ENCODE data around the gene FAU. TPM values are rescaled to one million over a fixed set of nuclear protein-coding genes. Genes with fewer than 3 reads are reported as not detected.

Gene FAU
- total and polyA plus RNA-seq, 10 of the 15 experiments (the other 5 are each of a cell fraction or from before 2014, with no cell fraction given) = 332 to 1,347 (median 990) TPM

DNA sequence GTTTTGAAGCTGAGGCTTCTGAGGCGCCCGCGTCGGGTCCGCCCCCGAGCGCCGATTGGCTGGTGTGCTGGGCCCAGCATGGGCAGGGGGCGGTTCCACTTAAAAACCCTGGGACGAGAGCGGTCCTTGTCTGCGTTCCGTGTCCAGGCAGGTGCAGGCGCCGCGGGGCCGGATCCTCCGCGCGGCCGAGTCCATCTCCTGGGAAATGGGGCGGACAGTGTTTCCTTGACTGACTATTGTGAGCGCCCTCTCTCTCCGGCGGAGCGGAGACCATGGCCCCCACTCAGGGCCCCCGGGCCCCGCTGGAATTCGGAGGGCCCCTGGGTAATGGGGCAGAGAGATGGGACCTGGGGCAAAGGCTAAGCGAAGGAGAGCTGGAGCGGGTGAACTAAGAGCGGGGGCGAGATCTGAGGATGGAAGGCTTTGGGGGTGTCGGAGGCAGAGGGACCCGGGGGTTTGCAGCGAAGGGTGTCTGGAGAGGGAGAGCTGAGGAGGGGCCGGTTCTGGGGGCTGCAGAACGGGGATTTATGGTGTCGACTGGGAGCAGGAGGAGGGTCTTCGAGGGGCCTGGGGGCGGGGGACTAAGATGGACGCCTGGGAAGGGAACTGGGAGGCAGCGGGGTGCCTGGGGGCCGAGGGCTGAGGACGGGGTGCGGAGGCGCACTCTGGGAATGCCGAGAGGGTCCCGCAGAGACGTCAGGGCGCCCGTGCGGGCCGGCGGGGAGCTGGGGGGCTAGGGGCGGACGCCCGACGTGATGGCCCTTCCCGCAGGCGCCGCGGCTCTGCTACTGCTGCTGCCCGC, 10.0 kb downstream of the FAU start, which contains the start of gene TM7SF2 (continued):
- TF ChIP-seq SUZ12 (IDR thresholded peaks at IDR 0.05; ENCODE audit: unreplicated experiment) (no peak), RAD21 (IDR thresholded peaks at IDR 0.05; ENCODE audit: insufficient read depth, low read depth, low read length) (no peak), RFX5 (IDR thresholded peaks at IDR 0.05; ENCODE audit: low read depth, low read length) (peak; percentile 60; the same call in 1 of the 2 replicates), POLR2A (IDR thresholded peaks at IDR 0.05; ENCODE audit: low read depth, low read length) (peak; percentile 97), PAX5 (IDR thresholded peaks at IDR 0.05; ENCODE audit: borderline replicate concordance, low read depth, low read length) (no peak), RBBP5 (conservative IDR thresholded peaks at IDR 0.05) (no peak), RB1 (IDR thresholded peaks at IDR 0.05; ENCODE audit: borderline replicate concordance) (no peak), PML (IDR thresholded peaks at IDR 0.05; ENCODE audit: low read length) (peak; percentile 88; the same call in 1 of the 2 replicates), PKNOX1 (IDR thresholded peaks at IDR 0.05) (no peak), MYC (IDR thresholded peaks at IDR 0.05; ENCODE audit: insufficient read depth, insufficient read length, insufficient replicate concordance, low read length, severe bottlenecking) (no peak), BHLHE40 (IDR thresholded peaks at IDR 0.05; ENCODE audit: borderline replicate concordance in 1 of 2, low read depth in 2 of 2, low read length in 1 of 2) (peak; percentile 14 to 37; a peak in 1 of 4 replicates), MXI1 (IDR thresholded peaks at IDR 0.05; ENCODE audit: low read depth, low read length) (0 out of 2 replicates have a peak, but pooled peaks have one; percentile 6), USF2 (IDR thresholded peaks at IDR 0.05; ENCODE audit: borderline replicate concordance, low read depth, low read length) (no peak), FOS (IDR thresholded peaks at IDR 0.05; ENCODE audit: borderline replicate concordance, extremely low read depth, insufficient read length) (peak; percentile 2), ZNF384 (IDR thresholded peaks at IDR 0.05; ENCODE audit: borderline replicate concordance, low read depth, low read length) (no peak), CEBPB (IDR thresholded peaks at IDR 0.05; ENCODE audit: borderline replicate concordance in 1 of 2, low read depth in 2 of 2, low read length in 2 of 2) (no peak), RELA (IDR thresholded peaks at IDR 0.05; ENCODE audit: borderline replicate concordance, partially characterized antibody) (no peak), NFYB (IDR thresholded peaks at IDR 0.05; ENCODE audit: insufficient read depth, low read depth, low read length) (peak; percentile 95), ZNF622 (IDR thresholded peaks at IDR 0.05) (no peak), POLR2AphosphoS2 (IDR thresholded peaks at IDR 0.05; ENCODE audit: low read depth, low read length) (peak; percentile 96), HDAC2 (IDR thresholded peaks at IDR 0.05) (no peak), POU2F2 (IDR thresholded peaks at IDR 0.05; ENCODE audit: borderline replicate concordance, low read depth, low read length) (peak; percentile 56; the same call in 1 of the 3 replicates)
- TF ChIP-seq, protein P1, sequence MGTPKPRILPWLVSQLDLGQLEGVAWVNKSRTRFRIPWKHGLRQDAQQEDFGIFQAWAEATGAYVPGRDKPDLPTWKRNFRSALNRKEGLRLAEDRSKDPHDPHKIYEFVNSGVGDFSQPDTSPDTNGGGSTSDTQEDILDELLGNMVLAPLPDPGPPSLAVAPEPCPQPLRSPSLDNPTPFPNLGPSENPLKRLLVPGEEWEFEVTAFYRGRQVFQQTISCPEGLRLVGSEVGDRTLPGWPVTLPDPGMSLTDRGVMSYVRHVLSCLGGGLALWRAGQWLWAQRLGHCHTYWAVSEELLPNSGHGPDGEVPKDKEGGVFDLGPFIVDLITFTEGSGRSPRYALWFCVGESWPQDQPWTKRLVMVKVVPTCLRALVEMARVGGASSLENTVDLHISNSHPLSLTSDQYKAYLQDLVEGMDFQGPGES (IDR thresholded peaks at IDR 0.05) = peak; percentile 41; the same call in 1 of the 2 replicates
- TF ChIP-seq, protein P2, sequence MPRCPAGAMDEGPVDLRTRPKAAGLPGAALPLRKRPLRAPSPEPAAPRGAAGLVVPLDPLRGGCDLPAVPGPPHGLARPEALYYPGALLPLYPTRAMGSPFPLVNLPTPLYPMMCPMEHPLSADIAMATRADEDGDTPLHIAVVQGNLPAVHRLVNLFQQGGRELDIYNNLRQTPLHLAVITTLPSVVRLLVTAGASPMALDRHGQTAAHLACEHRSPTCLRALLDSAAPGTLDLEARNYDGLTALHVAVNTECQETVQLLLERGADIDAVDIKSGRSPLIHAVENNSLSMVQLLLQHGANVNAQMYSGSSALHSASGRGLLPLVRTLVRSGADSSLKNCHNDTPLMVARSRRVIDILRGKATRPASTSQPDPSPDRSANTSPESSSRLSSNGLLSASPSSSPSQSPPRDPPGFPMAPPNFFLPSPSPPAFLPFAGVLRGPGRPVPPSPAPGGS (IDR thresholded peaks at IDR 0.05; ENCODE audit: borderline replicate concordance, insufficient read depth, low read depth, low read length, poor library complexity, severe bottlenecking) = peak; percentile 63

Data from GM12878 (cell line).